HUES48 (cell line): ENCODE results near the gene PCLO.
"Not testable (repeated sequence)": the region's sequence is repeated elsewhere in the genome, so short reads cannot be mapped to it uniquely, and the experiment has no call there.

Experiments used
- H3K27ac ChIP-seq: one replicate; pipeline ENCODE4 v1.7.0; 2013; ENCODE audit warnings: low read depth, low read length, inconsistent platforms
- H3K27me3 ChIP-seq: 2 replicates; pipeline ENCODE4 v1.6.1; 2013; ENCODE audit warnings: mild to moderate bottlenecking, low read length; ENCODE audit not compliant: control insufficient read depth, insufficient read depth
- H3K36me3 ChIP-seq: 2 replicates; pipeline ENCODE4 v1.6.1; 2013; ENCODE audit warnings: low read length; ENCODE audit not compliant: control insufficient read depth, insufficient read depth
- H3K4me1 ChIP-seq: 2 replicates; pipeline ENCODE4 v1.6.1; 2013; ENCODE audit warnings: mild to moderate bottlenecking, low read length; ENCODE audit not compliant: control insufficient read depth, insufficient read depth
- H3K4me3 ChIP-seq: 2 replicates; pipeline ENCODE4 v1.5.1; 2013; ENCODE audit warnings: mild to moderate bottlenecking, low read depth, low read length
- H3K9ac ChIP-seq: 2 replicates; pipeline ENCODE4 v1.6.1; 2013; ENCODE audit warnings: mild to moderate bottlenecking, low read depth, low read length, moderate library complexity
- H3K9me3 ChIP-seq: 2 replicates; pipeline ENCODE4 v1.6.1; 2013; ENCODE audit warnings: low read length; ENCODE audit not compliant: control insufficient read depth, insufficient read depth

The PCLO gene

GRCh38 chr7:83054472-83054871 lies 108.2 kb downstream of the PCLO start:
- no peaks in the 10 kb centered on the region for H3K36me3 ChIP-seq
- H3K27me3 ChIP-seq, result no peaks in the 10 kb centered on the region
- no peaks in the 10 kb centered on the region for H3K9me3 ChIP-seq
- H3K4me3 ChIP-seq, result no peak overlapping the region
- H3K4me1 ChIP-seq, result no peaks in the 10 kb centered on the region
- H3K27ac ChIP-seq, result no peak overlapping the region
- no peak overlapping the region for H3K9ac ChIP-seq

- H3K9me3 ChIP-seq, result no peaks in the 10 kb centered on the region
- H3K27ac ChIP-seq, result no peak overlapping the region
- H3K4me3 ChIP-seq, result no peak overlapping the region
- no peak overlapping the region for H3K9ac ChIP-seq
- H3K36me3 ChIP-seq, result no peaks in the 10 kb centered on the region
- no peaks in the 10 kb centered on the region for H3K4me1 ChIP-seq
- H3K27me3 ChIP-seq, result no peaks in the 10 kb centered on the region
These were observed 108.7 kb downstream of the PCLO start for GRCh38 chr7:83053965-83054364.

DNA sequence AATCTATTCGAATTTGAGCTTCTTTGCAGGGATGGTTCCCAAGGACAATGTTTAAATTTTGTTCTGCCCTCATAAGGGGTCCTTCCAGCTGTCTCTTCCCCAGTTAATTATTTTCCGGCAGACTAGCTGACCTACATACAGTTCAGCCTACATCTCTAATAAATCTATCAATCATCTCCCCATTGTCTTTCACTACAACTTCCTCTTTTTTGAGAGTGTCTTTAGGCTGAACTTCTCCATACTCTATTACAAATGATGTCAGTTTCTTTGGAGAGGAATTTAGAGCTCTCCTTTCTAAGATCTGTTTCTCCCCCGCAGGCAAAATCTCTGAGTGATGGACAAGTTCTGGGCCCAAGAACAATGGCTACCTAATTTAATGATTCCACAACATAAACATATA lies 122.2 kb downstream of the PCLO start:
- Histone ChIP-seq H3K4me1 (peaks cover 18% of the 10 kb centered on the region), H3K9me3 (no peaks in the 10 kb centered on the region), H3K27ac (no peak overlapping the region), H3K27me3 (no peaks in the 10 kb centered on the region), H3K36me3 (no peaks in the 10 kb centered on the region), H3K9ac (no peak overlapping the region), H3K4me3 (no peak overlapping the region)

- H3K36me3 ChIP-seq, result no peaks in the 10 kb centered on the region
- peaks cover 18% of the 10 kb centered on the region for H3K4me1 ChIP-seq
- no peak overlapping the region for H3K27ac ChIP-seq
- no peak overlapping the region for H3K9ac ChIP-seq
- H3K27me3 ChIP-seq, result no peaks in the 10 kb centered on the region
- no peaks in the 10 kb centered on the region for H3K9me3 ChIP-seq
- no peak overlapping the region for H3K4me3 ChIP-seq
These were observed 123.9 kb downstream of the PCLO start for GRCh38 chr7:83038787-83039186.

DNA sequence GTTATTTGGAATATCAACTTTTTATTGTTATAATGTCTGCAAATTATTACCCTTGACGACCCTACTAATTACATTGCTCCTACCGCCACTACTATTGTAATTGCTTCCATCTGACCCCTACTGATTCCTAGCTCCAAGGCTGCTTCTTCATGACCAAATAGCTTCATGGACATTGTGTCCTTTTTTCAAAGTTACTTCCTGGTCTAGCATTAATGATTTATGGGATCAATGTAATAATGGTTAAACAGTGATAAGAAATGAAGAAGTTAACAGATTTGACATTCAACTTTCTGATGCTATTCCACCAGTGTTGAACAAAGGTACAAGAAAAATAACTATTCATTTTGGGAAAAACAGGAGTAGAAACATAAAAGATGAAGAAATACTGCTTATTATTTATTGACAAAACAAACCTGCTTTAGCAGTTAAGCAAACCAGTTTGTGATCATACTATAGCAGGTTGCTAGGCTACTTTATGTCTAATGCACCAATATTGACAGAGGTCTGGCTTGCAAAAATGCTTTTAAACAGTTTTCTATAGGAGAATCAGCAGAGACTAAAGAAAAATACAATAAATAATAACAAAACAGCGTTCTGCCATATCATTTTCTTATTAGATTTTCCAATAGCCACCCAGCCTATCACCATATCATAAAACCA lies 125.8 kb downstream of the PCLO start:
- H3K4me1 ChIP-seq, result peaks cover 18% of the 10 kb centered on the region
- H3K36me3 ChIP-seq, result no peaks in the 10 kb centered on the region
- no peaks in the 10 kb centered on the region for H3K27me3 ChIP-seq
- H3K4me3 ChIP-seq, result no peak overlapping the region
- H3K9me3 ChIP-seq, result no peaks in the 10 kb centered on the region
- no peak overlapping the region for H3K9ac ChIP-seq
- H3K27ac ChIP-seq, result no peak overlapping the region

GRCh38 chr7:83036130-83036529 lies 126.6 kb downstream of the PCLO start:
- Histone ChIP-seq H3K9me3 (no peaks in the 10 kb centered on the region), H3K4me3 (no peak overlapping the region), H3K9ac (no peak overlapping the region), H3K27ac (no peak overlapping the region), H3K27me3 (no peaks in the 10 kb centered on the region), H3K4me1 (peaks cover 18% of the 10 kb centered on the region), H3K36me3 (no peaks in the 10 kb centered on the region)

- Histone ChIP-seq H3K27me3 (no peaks in the 10 kb centered on the region), H3K36me3 (no peaks in the 10 kb centered on the region)
These were observed 130.5 kb downstream of the PCLO start for GRCh38 chr7:83032195-83032594.

GRCh38 chr7:83023817-83024665 lies 138.6 kb downstream of the PCLO start:
- not testable (repeated sequence) for H3K4me3 ChIP-seq, H3K36me3 ChIP-seq, H3K9ac ChIP-seq, H3K27me3 ChIP-seq, H3K9me3 ChIP-seq, H3K4me1 ChIP-seq
- H3K27ac ChIP-seq, result peak overlapping the region; percentile 20

More at GRCh38 chr7:83032195-83032594, 130.5 kb downstream of the PCLO start:
- peaks cover 9% of the 10 kb centered on the region for H3K4me1 ChIP-seq
- no peaks in the 10 kb centered on the region for H3K9me3 ChIP-seq
- H3K9ac ChIP-seq, result no peak overlapping the region
- no peak overlapping the region for H3K27ac ChIP-seq
- no peak overlapping the region for H3K4me3 ChIP-seq

GRCh38 chr7:83021032-83021431 lies 141.7 kb downstream of the PCLO start:
- Histone ChIP-seq H3K27me3 (no peaks in the 10 kb centered on the region), H3K9me3 (no peaks in the 10 kb centered on the region), H3K4me1 (no peaks in the 10 kb centered on the region)

DNA sequence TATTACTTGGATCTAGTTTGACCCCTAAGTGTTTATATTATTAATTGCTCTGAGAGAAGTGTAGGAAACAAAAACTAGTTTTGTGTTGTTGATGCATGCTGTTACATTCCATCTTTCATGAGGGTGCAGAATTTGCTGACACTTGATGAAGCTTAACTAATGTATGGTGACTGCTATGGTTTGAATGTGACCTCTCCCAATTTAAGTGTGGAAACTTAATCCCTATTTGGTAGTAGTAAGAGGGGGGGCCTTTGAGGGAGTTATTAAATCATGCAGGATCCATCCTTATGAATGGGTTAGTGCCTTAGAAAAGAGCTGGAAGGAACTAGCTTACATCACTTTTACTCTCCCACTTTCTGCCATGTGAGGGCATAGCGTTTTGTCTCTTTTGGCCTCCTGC lies 142.5 kb downstream of the PCLO start:
- H3K9ac ChIP-seq, result no peak overlapping the region
- no peak overlapping the region for H3K27ac ChIP-seq
- no peak overlapping the region for H3K4me3 ChIP-seq
- no peaks in the 10 kb centered on the region for H3K4me1 ChIP-seq
- no peaks in the 10 kb centered on the region for H3K9me3 ChIP-seq
- H3K36me3 ChIP-seq, result no peaks in the 10 kb centered on the region
- no peaks in the 10 kb centered on the region for H3K27me3 ChIP-seq

More at GRCh38 chr7:83021032-83021431, 141.7 kb downstream of the PCLO start:
- Histone ChIP-seq H3K27ac (no peak overlapping the region), H3K4me3 (no peak overlapping the region), H3K36me3 (no peaks in the 10 kb centered on the region), H3K9ac (no peak overlapping the region)

GRCh38 chr7:83015916-83016315 lies 146.8 kb downstream of the PCLO start:
- Histone ChIP-seq H3K36me3 (no peaks in the 10 kb centered on the region), H3K9ac (no peak overlapping the region), H3K9me3 (no peaks in the 10 kb centered on the region), H3K27me3 (no peaks in the 10 kb centered on the region), H3K4me1 (no peaks in the 10 kb centered on the region), H3K27ac (no peak overlapping the region), H3K4me3 (no peak overlapping the region)
